NCI-H2196 treated with DMSO at 0.1 percent for 48 hours (cell line): ENCODE results near the gene ZBP1.

Experiments used
- DNase-seq: peaks from one replicate; lab custom pipeline; 2025; ENCODE audit not compliant: unreplicated experiment; lab: John Stamatoyannopoulos, UW

Gene ZBP1

DNA sequence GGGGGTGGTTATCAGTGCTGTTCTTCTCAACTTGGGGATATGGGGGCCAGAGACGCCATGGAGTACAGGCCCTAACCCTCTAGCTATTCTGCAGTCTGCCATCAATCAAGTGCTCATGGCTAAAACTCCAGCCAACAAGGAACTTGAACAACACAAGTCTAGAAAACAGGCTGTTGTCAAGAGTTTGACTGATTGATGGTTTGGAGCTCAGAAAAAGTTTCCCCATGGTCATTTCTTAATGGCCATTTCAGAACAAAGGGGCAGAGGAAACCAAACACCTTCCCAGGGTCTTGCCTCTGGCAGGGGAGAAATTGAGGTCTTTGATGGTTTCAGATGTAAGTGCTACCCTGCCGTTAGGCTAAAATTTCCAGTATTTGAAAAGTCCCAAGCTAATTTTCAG, 44.2 kb downstream of the ZBP1 start:
- no peak for DNase-seq

DNA sequence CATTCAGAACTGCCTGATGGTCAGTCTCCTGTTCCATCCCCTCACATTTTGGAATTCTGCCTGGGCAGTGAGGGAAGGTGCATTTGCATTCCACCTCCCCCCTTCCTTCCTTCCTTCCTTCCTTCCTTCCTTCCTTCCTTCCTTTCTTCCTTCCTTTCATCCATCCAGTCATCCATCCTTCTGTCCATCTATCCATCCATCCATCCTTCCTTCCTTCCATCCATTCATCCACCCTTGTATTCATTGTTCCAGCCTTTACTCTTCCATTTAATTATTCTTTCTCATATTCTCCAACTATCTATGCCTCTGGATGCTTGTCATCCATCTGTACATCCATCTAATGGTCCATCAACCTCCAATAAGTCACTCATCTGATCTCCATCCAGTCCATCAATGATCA, 45.3 kb downstream of the ZBP1 start:
- DNase-seq, result no peak

DNA sequence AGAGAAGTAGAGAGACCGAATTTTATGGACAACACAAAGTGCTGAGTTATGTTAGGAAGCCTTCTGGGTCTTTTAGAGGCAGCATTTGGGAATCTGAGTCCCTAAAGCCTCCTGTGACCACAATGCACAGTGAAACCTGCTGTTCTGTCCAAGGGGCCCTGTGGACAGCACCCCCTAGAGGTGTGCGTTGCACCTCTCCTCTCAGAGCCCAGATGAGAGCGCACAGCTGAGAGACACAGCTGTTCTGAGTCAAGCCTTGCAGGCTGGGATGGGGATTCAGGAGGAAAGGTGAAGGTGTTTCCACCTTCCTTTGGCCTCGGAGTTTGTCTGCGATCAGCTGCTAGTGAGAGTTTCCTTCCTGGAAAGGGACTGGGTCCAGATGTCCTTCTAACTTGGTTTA, 46.3 kb downstream of the ZBP1 start:
- DNase-seq, result no peak

DNA sequence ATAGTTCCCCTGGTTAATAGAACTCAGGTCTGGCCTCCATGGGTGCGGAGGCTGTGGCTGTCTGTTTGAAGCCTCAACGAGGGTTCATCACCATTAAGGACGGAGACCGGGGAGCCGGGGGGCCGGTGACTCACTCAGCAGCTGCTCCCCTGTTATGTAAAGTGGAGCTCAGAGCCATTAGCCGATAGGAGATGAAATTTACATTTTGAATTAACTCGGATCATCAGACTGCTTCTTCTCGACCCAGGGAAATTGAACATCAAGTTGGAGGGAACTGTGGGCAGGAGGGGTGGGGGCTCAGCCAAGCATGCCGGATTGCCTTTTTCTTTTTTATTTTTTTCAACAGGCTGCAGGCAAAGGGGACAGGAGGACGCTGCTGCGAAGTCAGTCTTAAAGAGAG, 47.0 kb downstream of the ZBP1 start:
- DNase-seq, result no peak

DNA sequence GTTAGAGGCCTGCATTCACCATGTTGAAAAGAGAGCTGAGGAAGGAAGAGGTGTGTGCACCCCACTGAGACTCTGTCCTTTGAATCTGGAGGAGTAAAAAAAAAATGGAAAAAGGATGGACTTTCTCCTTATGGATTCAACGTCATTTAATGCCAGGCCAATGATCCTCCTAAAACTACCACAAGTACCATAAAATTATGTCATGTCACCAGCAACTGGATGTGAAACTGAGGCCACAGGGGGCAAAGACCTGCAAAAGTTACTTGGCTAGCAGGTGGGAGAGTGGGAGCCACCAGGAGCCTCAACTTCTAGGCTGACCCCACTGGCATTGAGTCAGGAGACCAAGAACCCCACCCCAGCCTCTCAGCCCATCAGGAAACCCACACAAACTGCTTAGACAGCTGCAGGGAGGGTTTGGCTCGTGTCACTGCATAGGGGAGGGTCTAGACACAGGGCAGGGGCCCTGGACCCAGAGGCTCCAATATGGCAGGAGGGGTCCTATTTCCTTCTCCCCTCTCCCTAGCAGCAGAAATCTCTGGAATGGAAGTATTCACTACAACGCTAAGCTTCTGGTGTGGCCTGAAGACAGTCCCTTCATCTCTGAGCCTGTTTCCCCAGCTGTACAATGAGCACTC, 48.3 kb downstream of the ZBP1 start:
- no peak for DNase-seq

DNA sequence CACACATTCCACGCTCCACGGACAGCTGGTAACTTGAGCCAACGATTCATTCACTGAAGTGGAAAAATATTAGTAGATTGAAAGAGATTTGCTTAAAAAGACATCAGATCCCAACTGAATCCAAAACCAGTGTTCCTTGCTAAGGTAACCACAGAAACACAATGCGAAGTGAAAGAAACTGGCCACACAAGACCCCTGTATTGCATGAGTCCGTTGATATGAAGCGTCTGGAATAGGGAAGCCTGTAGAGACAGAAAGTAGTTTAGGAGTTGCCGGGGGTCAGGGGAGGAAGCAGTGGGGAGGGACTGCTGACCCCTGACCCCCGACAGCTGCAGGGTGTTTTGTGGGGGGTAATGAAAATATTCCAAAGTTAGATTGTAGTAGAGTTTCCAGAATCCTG, 49.3 kb downstream of the ZBP1 start:
- DNase-seq, result no peak

DNA sequence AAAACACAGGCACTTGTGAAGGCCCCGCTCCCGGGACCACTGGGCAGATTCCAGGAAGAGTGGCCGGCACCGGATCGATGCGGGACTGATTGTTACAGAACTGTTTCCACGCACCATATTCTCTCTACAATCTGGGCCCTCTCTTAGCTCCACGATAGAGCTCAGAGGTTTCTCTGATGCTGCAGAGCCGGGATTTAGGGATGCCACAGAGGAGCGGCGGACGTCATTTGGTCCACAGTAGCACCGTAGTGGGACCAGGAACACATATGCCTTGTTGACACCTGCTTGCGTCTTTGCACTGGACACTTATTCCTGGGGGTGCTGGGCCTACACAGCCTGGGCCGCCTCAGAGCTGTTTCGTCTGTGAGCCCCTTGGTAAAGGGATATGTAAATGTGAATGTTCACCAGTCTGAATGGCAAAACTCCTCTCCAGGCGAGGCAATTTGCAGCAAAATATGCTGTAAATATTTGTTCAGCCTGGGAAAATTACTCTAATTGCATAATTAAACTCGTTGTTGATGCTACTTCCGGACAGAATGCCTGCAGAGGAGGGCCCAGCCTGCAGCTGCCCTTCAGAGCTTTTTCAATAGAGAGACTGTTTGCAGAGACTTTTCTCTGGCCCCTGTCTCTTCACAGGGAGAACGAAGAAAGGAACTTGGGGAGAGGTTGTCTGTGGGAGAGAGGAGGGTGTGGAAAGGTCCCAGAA, 49.9 kb downstream of the ZBP1 start:
- DNase-seq, result peak; percentile 7

DNA sequence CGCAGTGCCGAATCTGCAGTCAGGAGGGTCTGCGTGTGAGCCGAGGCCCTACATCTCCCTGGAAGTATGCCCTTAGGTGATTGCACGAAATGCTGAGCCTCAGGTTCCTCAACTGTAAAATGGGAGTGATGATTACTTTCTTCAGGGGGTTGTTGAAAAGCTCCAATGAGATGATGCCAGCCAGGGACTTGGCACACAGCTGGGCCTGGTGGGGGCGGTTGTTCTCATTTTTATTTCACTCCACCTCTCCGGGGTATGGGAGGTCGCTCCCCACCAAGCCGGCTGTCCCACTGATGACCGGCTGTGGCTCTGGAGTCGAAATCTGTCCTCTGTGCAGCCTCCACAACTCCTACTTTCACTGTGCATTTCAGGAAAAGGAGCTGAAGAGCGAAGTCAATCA, 51.3 kb downstream of the ZBP1 start:
- no peak for DNase-seq

DNA sequence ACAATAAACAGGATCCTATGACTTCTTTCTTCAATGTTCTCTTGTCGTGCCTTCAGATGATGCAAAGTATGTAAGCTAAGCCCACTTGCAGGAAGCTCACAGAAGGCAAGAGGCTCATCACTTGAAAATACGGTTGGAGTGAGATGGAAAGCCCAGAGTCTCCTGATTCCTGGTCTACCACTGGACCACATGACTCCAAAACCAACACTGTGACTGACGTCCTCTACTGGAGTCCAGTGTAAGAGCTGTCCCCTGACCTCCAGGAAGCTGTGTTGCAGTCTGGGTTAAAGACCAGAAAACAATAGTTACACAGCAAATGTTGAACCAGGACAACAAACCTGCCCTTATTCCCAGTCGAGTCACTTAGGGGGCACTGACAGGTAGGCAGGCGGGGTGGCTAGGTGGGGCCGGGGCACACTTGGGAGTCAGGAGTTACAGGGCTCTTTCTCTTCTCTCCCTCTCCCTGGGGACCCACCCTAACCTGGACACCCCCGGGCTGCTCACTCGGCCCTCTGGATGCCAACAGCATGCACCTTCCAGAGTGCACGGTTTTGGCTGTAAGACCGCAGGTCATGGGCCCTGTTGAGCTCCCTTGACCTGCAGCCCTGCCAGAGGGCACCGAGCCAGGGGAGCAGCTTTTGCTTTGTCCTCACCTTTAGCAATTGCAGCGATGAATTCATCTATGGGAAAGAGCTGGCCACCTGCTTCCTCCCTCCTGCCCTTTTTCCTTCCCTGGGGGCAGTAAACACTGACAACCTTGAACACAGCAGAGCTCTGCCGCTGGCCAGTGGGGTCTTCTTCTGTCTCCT, 51.9 kb downstream of the ZBP1 start:
- peak; percentile 27 for DNase-seq

DNA sequence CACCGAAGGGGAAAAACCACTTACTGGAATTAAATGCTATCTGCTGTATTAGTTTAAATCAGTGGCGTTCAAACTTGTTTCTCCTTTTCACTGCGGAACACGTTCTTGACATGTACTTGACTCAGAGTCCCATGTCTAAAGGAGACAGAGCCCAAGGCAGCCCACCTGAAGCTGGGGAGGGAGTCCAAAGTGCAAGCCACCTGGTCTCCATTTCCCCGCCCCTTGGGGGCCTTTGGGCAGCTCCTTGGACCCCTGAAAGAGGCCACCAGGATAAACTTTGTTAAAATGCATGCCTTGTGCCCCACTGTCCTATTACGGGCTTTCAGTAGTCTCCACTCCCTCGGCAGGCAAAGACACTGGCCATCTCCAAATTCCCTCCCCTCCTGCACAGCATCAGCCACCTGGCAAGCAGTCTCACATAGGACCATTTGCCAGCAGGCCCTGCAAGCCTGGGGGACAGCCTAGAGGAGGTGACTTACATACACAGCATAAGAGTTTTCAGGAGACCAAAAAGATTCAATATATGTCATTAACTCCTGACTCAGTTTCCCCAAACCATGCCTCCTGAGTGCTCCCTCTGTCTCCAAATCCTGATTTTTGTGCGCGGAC, 52.7 kb downstream of the ZBP1 start:
- DNase-seq, result no peak

DNA sequence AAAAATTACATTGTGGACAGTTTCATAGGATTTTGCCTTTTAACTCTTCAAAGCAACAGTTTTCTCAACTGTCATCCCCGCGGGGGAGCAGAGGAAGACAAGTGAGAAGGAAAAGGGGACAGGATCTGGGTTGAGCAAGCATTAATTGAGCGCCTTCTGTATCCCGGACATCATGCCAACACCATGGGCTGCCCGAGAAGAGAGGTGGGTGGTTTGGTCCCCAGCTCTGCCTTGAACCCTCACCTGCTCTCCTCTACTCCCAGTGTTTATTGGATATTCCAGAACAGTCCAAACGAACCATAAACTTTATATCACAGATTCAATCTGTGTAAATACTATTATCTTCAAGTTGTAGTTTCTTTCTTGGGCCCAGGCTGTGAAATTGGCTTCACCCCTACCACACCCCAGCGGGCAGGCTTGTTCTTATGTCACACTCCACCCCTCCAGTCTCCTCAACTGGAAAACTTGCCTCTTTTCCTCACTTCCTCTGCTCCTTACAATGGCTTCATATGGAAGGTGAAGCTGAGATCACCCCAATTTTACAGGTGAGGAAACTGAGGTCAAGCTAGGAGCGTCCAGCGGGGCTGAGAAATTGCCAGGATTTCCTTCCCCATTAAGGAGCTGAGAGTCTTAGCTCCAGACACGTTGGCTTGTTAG, 53.3 kb downstream of the ZBP1 start:
- no peak for DNase-seq

DNA sequence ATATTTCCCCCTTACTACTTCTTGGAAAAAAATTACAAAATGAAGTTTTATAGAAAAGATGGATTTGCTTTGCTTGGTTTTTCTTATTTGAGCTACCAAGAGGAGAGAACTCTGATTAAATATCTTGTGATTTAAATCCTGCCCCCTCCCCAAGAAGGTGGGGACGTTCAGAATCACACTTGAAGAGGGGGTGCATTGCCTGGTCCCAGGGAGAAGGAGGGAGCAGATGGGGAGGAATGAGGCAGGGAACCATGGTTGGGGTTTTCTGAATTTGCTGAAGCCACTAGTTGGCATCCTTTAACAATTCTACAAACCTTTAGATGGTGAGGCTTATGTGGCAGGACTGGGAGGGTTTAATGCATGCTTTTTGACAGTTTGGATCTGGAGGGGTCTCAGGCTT, 53.8 kb downstream of the ZBP1 start:
- DNase-seq, result no peak

DNA sequence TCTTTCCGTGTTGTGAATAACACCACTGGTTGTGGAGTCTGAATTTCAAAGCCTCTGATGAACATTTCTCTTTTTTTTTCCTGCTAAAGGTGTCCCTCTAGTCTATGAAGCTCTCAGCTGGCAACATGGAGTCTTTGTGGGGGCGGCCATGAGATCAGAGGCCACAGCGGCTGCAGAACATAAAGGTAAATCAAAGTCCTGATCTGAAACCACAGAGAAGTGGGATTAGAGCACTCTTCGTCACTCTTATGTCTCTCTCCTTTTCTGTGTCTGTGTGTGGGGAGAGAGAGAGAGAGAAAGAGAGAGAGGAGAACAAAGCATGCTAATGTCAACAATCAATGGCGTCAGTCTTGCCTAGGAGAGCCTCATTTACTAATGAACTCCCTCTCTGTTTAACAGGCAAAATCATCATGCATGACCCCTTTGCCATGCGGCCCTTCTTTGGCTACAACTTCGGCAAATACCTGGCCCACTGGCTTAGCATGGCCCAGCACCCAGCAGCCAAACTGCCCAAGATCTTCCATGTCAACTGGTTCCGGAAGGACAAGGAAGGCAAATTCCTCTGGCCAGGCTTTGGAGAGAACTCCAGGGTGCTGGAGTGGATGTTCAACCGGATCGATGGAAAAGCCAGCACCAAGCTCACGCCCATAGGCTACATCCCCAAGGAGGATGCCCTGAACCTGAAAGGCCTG, 55.1 kb downstream of the ZBP1 start:
- no peak for DNase-seq

DNA sequence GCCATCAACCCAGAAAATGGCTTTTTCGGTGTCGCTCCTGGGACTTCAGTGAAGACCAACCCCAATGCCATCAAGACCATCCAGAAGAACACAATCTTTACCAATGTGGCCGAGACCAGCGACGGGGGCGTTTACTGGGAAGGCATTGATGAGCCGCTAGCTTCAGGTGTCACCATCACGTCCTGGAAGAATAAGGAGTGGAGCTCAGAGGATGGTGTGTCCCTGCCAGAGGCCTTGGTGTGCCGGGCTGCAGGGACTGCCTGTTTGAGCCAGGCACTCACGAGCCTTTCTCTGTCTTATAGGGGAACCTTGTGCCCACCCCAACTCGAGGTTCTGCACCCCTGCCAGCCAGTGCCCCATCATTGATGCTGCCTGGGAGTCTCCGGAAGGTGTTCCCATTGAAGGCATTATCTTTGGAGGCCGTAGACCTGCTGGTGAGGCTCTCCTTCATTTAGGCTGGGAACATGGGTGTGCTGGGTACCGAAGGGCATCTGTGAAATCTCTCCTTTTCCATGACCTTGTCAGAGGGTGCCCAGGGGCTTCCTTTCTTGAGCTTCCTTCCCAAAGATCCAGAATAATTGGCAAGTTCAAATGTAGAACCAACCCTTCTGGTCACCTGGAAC, 55.9 kb downstream of the ZBP1 start:
- no peak for DNase-seq

DNA sequence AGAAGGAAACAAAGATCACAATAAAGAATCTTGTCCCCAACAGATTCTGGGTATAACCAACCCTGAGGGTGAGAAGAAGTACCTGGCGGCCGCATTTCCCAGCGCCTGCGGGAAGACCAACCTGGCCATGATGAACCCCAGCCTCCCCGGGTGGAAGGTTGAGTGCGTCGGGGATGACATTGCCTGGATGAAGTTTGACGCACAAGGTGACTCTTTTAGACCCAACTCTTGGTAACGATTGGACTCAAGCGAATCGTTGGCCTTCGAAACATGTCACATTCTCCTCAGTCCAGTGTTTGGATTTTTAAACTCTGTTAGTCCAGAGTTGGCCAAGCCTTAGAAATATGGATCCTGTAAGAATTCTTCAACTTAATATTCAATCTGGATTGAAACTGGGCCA, 56.7 kb downstream of the ZBP1 start:
- no peak for DNase-seq

DNA sequence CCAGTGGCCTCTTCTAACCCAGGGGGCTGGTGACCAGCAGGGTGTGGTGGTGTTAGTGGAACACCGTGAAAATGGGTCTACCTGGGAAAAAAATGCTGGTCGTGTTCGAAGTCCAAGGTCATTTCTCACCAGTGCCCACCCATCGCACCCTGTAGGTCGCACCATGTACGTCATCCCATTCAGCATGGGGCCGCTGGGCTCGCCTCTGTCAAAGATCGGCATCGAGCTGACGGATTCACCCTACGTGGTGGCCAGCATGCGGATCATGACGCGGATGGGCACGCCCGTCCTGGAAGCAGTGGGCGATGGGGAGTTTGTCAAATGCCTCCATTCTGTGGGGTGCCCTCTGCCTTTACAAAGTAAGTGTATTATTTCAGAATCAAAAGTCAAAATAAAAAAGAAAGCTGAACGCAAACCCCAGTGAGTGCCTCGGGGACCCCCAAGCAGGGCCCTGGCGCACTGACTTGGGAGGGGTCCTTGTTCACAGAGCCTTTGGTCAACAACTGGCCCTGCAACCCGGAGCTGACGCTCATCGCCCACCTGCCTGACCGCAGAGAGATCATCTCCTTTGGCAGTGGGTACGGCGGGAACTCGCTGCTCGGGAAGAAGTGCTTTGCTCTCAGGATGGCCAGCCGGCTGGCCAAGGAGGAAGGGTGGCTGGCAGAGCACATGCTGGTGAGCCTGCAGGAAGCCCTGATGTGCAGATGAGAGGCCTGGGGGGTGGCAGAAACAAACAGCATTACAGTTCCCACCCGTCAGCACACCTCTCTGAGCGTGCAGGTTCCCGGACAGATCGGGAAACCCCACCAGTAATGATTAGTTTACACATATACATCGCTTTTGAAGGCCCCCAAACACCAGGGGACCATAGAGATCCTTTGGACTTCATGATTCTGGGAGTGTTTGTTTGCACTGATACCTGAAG, 57.4 kb downstream of the ZBP1 start:
- no peak for DNase-seq

DNA sequence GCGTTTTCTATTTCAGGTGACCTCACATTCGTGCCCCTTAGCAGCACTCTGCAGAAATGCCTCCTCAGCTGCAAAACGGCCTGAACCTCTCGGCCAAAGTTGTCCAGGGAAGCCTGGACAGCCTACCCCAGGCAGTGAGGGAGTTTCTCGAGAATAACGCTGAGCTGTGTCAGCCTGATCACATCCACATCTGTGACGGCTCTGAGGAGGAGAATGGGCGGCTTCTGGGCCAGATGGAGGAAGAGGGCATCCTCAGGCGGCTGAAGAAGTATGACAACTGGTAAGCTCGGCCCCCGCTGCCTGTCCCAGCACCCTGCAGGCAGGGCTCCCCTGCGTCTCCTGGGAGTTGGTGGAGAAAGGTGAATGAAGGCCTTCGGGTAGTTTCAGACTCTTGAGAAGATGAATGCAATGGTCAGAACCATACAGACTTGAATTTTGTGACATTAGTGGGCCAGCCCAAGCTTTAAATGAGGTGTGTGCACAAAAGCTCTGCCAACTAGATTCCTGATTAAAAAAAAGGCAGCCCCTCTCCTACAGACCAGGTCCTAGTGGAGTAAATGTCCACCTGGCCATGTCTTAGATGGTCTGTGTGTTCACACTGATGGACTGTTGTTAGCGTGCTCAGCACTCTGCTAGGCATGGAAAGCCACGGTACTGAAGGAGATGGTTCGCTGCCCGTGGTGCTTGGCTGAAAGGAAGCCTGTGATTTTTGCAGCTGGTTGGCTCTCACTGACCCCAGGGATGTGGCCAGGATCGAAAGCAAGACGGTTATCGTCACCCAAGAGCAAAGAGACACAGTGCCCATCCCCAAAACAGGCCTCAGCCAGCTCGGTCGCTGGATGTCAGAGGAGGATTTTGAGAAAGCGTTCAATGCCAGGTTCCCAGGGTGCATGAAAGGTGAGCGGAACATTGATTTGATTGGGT, 58.6 kb downstream of the ZBP1 start:
- DNase-seq, result no peak
